Ecto neural progenitor cell (in vitro differentiated cells): Measurements from ENCODE around the gene HLA-DRA.
"Not testable (repeated sequence)": the region's sequence is repeated elsewhere in the genome, so short reads cannot be mapped to it uniquely, and the experiment has no call there.

Experiments used
- DNase-seq: peaks from one replicate; pipeline ENCODE4 v3.0.0-alpha.2; 2018; ENCODE audit warnings: low spot score

HLA-DRA gene

DNA sequence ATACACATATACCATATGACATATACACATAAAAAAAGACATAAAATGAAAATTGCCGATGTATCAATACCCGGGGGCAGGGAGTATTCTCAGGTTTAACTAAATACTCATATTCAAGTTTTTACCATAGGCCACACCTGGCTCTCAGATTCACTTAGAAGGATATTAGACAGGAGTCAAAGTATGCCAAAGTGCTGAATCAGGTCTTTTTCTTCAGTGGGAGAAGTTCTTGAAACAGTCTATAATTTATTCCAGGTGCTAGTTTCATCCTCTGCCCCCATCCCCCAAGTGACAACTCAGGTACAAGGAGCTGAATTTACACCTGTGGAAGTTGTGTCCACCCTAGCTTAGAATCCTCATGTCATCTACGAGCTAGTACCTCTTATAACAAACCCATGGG is 8.5 kb upstream of the HLA-DRA start:
- DNase-seq, result no peak

DNA sequence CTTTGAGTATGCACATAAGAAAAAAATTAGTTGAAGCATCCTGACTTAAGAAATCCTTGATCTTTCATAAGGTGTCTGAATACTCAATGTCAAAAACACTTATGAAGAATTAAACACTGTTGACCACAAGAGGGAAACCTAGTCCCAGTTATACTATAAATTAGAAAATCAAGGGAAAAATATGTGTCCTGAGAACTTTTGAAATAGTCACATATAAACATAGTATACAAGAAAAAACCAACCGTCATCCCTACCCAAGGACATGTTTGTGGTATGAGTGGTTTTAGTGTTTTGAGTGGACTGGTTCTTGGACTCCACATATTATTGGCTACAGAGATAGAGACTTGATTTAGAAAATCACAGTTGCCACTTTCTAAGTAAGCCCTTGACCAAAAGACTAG is 7.6 kb upstream of the HLA-DRA start:
- no peak for DNase-seq

DNA sequence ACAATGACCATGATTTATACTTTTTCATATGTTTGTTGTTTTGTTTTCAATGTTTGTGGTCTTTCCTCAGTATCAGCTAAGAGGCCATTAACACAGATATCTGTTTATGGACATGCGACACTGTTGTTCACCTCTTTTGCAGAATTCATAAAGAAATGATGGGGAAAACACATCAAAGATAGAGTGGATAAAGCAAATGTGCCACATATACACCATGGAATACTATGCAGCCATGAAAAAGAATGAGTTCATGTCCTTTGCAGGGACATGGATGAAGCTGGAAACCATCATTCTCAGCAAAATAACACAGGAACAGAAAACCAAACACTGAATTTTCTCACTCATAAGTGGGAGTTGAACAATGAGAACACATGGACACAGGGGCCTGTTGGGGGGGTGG is 5.7 kb upstream of the HLA-DRA start:
- DNase-seq, result not testable (repeated sequence)

DNA sequence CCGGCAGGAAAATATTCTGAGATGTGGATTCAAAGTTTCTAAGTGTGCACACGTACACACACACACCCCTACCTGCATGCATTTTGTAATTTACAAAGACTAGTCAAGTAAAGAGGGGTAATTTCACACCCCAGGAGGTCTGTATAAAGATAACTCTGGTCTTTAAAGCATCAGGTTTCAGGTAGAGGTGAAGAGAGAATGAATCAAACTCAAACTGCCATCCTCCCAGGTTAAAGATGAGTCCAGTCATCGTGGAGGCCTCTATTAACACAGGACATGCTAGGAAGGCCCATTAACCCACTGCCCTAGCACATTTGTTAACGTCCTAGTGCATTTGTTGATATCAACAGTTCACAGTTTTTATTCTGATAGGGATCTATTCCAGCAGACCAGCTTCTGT is 3.5 kb upstream of the HLA-DRA start:
- DNase-seq, result no peak

DNA sequence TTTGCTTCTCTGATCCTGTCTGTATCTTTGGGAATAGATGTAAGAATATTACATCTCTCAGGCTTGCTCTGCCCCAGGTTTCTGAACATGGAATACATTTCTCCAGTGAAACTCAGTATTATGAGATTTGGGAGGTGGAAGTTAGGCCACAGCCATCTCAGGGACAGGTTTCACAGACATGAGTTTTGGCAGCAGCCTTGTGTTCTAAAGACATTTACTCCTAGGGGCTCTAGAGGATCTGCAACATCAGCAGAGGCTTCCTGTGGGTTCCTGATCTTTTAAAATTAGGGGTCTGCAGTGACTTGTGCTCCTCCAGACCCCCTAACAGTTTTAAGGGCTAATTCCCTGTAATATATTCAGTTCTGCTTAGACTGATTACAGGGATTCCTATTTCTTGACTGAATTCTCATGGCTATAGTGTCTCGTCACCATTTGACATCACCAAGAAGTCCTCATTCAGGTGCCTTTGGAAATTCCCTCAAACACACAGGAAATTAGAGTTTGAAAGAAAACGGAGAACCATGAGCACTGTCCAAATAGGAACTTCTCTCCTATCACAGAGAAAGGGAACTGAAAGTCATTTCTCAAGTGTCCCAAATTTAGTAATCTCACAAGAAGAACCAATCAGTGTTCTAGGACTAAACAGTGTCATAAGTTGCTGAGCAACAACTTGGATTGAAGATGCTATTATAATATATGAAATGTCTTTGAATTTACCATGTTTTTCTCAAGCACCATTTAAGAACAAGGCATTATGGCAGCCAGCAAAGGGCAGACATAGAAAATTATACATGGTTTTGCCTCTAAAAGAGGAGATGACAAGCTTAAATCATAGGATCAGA is 2.5 kb upstream of the HLA-DRA start:
- no peak for DNase-seq

DNA sequence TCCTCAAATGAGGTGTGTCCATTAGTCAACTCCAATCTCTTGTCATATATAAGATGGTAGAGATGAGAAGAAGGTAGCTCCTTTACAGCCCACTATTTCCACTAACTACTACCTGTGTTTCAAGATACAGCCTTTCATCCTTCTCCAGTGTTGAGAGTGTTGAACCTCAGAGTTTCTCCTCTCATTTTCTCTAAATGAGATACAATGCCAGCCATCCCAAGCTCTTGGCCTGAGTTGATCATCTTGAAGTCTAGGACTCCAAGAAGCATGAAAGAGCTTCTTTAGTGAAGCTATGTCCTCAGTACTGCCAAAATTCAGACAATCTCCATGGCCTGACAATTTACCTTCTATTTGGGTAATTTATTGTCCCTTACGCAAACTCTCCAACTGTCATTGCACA is 548 bp upstream of the HLA-DRA start:
- no peak for DNase-seq

DNA sequence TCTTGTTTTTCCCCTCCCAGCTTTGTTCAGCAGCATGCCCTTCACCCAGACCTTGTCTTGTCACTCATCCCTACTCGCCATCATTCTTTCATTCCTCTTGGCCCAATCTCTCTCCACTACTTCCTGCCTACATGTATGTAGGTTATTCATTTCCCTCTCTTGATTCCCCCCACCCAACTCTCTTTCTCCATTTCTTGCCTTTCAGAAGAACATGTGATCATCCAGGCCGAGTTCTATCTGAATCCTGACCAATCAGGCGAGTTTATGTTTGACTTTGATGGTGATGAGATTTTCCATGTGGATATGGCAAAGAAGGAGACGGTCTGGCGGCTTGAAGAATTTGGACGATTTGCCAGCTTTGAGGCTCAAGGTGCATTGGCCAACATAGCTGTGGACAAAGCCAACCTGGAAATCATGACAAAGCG is 2.6 kb downstream of the HLA-DRA start:
- DNase-seq, result no peak

DNA sequence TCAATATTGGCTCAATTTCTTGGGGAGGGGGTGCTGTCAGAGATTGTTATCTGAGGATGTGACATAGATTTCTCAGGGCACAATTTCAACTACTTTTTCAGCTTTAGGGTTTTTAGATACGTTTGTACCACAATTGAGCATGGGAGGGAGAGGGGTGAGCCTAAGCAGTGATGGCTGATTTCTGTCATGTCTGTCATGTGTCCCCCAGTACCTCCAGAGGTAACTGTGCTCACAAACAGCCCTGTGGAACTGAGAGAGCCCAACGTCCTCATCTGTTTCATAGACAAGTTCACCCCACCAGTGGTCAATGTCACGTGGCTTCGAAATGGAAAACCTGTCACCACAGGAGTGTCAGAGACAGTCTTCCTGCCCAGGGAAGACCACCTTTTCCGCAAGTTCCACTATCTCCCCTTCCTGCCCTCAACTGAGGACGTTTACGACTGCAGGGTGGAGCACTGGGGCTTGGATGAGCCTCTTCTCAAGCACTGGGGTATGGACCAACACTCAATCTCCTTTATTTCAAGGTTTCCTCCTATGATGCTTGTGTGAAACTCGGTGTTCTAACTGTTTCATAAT is 3.4 kb downstream of the HLA-DRA start:
- DNase-seq, result no peak

DNA sequence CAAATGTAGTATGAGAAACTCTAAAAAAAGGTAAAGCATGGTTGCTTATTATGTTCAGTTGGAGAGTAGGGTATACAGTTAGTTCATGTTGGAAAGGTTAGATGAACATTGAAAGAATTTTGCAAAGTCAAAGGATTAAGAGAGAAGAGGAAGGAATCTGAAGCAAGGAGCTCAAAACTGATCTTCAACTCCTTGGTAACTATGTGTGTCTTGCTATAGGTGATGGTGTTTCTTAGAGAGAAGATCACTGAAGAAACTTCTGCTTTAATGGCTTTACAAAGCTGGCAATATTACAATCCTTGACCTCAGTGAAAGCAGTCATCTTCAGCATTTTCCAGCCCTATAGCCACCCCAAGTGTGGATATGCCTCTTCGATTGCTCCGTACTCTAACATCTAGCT is 4.7 kb downstream of the HLA-DRA start:
- no peak for DNase-seq

DNA sequence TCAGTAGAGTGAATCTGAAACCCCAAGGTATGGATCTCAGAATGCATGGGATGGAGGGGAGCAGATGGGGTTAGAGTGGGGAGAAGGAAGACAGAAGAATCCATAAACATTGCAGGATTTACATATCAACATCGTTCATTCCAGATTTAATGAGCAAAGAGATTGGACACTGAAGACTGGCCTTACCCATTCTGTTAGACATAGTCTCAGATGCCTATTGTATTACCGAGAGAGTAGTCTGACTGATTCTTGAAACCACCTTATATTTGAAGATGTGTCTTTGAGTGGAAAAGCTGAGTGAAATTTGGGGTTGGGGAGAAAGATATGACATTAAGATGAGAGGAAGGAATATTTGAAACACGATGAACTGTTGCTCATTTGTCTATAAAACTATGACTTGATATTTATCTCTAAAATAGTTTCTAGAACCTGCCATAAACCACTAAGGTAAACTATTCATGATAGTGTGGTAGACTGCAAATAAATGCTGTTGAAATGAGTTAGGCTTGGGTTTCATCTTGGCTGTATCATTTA is 5.7 kb downstream of the HLA-DRA start:
- no peak for DNase-seq

DNA sequence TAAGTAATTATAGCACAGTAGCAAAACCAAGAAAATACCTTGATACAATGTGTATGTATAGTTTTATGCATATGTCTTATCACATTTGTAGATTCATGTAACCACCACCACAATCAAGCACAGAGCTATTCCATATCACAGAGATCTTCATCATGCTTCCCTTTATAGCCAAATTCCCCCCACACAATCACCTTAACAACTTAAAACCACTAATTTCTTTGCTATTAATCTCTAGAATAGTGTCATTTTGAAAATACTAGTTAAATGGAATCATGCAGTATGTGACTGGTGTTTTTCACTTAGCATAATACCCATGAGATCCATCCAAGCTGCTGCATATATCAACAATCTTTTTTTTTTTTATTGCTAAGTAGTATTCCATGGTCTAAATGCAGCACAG is 8.2 kb downstream of the HLA-DRA start:
- DNase-seq, result no peak

DNA sequence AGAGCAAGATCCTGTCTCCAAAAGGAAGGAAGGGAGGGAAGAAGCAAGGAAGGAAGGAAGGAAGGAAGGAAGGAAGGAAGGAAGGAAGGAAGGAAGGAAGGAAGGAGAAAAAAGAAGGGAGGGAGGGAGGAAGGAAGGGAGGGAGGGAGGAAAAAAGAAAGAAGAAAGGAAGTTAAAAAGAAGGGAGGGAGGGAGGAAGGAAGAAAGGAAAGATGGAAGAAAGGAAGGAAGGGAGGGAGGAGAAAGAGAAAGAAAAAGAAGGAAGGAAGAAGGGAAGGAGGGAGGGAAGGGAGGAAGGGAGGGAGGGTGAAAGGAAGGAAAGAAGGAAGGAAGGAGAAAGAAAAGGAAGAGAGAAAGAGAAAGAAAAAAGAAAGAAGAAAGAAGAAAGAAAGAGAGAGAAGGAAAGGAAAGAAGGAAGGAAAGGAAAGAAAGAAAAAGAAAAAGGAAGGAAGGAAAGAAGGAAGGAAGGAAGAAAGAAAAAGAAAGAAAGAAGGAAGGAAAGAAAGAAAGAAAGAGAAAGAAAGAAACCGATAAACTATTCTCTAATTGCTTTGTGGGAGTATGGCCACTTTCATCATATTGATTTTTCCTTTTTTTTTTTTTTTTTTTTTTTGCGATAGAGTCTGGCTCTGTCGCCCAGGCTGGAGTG is 9.5 kb downstream of the HLA-DRA start:
- DNase-seq, result no peak

DNA sequence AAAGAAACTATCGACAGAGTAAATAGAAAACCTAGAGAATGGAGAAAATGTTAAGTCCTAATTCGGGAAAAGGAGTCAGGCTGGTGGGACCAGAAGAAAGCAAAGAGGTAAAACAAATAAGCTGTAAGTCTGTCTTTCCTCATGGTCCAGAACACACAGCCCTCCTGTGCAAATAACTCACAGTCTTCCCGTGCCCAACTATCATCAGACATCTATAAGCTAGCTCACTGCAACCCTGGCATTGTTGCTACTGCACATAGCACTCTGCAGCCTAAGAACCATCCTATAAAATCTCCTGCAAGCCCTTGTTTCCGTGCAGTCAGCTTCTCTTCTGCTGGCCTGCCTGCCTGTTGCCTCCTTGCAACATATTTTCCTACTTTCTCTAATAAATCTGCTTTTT is 17.4 kb downstream of the HLA-DRA start:
- no peak for DNase-seq

DNA sequence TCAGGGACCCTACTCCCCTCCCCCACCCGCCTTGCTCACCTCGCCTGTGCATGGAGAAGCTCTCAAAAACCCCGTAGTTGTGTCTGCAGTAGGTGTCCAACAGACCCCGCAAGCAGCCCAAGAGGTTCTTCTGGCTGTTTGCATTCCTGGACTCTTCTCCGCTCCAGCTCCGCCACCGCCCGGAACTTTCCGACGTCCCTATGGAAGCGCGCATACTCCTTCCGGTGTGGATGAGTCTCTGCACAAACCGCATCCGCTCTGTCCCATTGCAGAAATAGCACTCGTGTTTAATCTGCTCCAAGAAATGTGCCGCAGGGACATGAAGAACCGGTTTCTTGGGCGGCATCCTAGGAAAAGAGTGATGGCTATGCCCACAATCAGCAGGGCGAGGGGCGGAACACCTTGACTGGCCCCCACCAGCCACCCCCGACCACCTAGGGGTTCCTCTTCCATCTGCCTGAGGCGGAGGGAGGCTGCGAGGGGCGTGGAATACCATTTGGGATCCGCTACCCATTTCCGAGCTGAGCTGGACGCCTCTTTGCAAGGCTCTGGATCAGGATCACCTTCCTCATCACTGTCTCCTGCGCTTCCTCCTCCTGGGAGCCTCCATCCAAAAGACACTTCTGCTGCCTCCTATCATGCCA is 20.2 kb downstream of the HLA-DRA start:
- no peak for DNase-seq

DNA sequence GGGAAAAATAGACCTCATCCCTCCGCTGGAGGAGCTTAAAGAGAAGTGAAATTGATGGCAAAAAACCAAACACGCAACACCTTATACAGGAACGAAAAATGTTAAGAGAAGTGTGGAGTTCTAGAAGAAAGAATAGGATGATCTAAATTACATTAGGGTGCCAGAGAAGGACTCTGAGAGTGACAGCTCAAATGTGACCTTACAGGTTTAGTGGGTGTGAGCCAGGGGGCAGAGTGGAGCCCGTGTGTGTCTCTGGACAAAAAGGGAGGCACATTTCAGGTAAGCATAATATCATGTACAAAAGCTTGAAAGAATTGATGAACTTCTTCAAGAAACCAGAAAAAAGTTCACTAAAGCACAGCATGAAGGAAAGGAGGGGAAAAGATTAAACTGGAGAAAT is 20.8 kb downstream of the HLA-DRA start:
- DNase-seq, result no peak

DNA sequence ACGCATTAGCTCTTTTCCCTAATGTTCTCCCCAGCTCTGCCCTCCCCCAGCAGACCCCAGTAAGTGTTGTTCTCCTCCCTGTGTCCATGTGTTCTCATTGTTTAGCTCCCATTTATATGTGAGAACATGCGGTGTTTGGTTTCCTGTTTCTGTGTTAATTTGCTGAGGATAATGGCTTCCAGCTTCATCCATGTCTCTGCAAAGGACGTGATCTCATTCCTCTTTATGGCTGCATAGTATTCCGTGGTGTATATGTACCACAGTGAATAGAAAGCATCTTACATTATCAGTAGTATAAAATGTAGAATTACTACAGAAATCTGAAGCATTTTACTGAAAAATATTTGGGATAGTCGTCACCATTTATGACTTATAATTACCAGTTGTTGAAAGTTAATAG is 21.8 kb downstream of the HLA-DRA start:
- no peak for DNase-seq

DNA sequence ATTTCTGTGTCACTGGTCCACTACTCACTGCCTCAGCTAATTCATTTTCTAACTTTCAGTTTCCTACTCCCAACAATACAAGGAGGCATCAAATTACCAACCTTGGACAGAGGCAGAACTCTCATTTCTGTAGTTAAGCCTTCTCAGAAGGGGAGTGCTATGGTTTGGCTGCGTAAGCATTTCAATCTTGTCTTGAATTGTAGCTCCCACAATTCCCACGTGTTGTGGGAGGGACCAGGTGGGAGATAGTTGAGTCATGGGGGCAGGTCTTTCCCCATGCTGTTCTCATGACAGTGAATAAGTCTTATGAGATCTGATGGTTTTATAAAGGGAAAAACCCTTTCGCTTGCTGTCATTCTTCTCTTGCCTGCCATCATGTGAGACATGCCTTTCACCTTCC is 22.9 kb downstream of the HLA-DRA start:
- DNase-seq, result no peak

DNA sequence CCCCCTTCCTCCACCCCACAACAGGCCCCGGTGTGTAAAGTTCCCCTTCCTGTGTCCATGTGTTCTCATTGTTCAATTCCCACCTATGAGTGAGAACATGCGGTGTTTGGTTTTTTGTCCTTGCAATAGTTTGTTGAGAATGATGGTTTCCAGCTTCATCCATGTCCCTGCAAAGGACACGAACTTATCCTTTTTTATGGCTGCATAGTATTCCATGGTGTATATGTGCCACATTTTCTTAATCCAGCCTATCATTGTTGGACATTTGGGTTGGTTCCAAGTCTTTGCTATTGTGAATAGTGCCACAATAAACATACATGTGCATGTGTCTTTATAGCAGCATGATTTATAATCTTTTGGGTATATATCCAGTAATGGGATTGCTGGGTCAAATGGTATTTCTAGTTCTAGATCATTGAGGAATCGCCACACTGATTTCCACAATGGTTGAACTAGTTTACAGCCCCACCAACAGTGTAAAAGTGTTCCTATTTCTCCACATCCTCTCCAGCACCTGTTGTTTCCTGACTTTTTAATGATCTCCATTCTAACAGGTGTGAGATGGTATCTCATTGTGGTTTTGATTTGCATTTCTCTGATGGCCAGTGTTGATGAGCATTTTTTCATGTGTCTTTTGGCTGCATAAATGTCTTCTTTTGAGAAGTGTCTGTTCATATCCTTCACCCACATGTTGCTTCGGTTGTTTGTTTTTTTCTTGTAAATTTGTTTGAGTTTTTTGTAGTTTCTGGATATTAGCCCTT is 28.2 kb downstream of the HLA-DRA start:
- DNase-seq, result not testable (repeated sequence)

DNA sequence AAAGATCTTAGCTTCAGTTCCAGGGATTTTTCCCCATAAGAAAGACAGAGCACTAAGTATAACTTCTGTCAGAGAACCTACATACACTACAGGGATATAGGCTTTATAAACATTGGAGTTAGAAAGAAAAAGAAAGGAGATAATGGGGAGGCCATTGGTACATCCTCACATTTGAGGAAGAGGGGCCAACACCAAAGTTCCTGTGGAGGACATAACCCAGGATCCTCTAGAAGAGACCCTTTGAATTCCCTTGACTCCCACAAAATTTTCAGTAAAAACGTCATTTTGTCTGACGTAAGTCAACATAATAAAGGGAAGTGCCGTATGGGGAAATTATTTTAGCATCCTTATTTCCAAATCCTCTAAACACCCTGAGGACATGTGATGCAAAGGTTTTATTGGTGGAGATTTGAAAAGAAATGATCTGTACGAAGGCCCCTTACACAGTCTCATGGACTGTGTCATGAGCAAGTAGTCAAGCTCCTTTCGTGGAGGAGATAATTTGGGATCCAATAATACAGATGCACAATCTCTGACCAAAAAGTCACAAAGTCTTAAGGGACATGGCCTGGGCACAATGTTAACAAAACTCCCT is 33.2 kb downstream of the HLA-DRA start:
- DNase-seq, result no peak

DNA sequence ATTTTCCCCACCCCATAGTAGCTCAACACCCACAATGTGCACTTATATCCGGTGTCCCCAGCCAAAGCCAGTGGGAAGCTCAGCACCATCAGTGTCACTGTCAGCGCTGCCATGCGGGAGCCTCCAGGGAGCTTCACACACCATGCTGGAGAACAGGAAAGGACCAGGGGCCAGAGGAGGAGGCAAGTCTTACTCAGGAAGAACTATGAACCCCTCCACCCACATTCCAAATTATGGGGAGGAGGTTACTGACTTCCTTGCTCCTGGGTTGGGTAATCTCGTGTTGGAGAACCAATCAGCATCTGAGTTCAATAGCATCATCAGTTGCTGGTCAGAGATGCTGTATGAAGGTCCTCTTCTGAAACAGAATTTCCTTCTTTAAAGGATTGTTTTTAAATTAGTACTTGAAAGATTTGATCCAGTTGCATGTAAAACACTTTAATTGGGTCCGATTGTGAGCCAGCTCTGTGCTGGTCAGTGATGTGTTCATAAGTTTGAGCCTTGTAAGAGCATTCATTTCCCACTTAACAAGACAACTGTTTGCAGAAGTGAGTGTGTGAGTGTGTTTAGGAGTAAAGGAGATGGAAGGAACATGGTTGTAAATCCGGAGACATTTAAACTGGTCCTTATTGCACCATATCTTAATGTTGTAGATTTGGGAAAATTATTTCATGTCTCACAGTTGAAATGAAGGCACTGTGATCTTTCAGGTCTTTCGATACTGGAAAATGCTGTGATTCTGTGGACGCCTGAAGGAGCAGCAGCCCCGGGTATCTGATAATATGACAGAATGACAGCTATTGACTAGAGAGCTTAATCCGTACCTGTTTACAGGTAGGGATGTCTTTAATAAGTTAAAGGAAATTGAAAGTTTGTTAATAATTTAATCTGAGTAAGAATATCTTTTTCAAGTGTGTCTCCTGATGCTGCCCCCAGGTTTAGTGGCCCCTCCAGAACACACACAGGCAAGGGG is 34.0 kb downstream of the HLA-DRA start:
- peak; percentile 52 for DNase-seq
